H9 (cell line): ENCODE measurements around the gene GLIPR2. TPM values are rescaled to one million over a fixed set of nuclear protein-coding genes. Genes with fewer than 3 reads are reported as not detected.
"Not testable (repeated sequence)": the region's sequence is repeated elsewhere in the genome, so short reads cannot be mapped to it uniquely, and the experiment has no call there.

Source experiments
- DNase-seq: peaks from one replicate; pipeline ENCODE4 v3.0.0-alpha.2; 2017
- H2AFZ ChIP-seq: one replicate; pipeline ENCODE4 v1.6.1; 2013; ENCODE audit warnings: mild to moderate bottlenecking, low read length, control low read depth, moderate library complexity
- H2AK5ac ChIP-seq: 2 replicates; pipeline ENCODE4 v1.6.1; 2013; ENCODE audit warnings: low read length, control low read depth, mixed read lengths; ENCODE audit not compliant: insufficient read length
- H2BK120ac ChIP-seq: one replicate; pipeline ENCODE4 v1.6.1; 2013; ENCODE audit warnings: low read depth, mild to moderate bottlenecking, low read length, control low read depth, inconsistent platforms; ENCODE audit not compliant: poor library complexity, severe bottlenecking
- H2BK12ac ChIP-seq: 2 replicates; pipeline ENCODE4 v1.6.1; 2013; ENCODE audit warnings: low read length, control low read depth, mixed read lengths, low read depth; ENCODE audit not compliant: insufficient read length
- H2BK15ac ChIP-seq: 2 replicates; pipeline ENCODE4 v1.6.1; 2013; ENCODE audit warnings: low read depth, low read length, control low read depth
- H2BK20ac ChIP-seq: one replicate; pipeline ENCODE4 v1.6.1; 2013; ENCODE audit warnings: low read depth, mild to moderate bottlenecking, low read length, control low read depth, inconsistent platforms; ENCODE audit not compliant: poor library complexity, severe bottlenecking
- H2BK5ac ChIP-seq: 2 replicates; pipeline ENCODE4 v1.6.1; 2013; ENCODE audit warnings: low read length, control low read depth, mixed read lengths; ENCODE audit not compliant: insufficient read length
- H3K14ac ChIP-seq: 2 replicates; pipeline ENCODE4 v1.6.1; 2013; ENCODE audit warnings: low read length, control low read depth; ENCODE audit not compliant: insufficient read depth
- H3K18ac ChIP-seq: 2 replicates; pipeline ENCODE4 v1.6.1; 2013; ENCODE audit warnings: low read depth, mild to moderate bottlenecking, mixed read lengths, low read length, control low read depth; ENCODE audit not compliant: insufficient read length
- H3K23ac ChIP-seq: 2 replicates; pipeline ENCODE4 v1.6.1; 2013; ENCODE audit warnings: low read length, control low read depth, mixed read lengths, low read depth; ENCODE audit not compliant: insufficient read length
- H3K23me2 ChIP-seq: 2 replicates; pipeline ENCODE4 v1.6.1; 2013; ENCODE audit warnings: low read depth, mild to moderate bottlenecking, mixed read lengths, low read length, control low read depth; ENCODE audit not compliant: insufficient read length, poor library complexity, severe bottlenecking
- H3K27ac ChIP-seq: 2 replicates; pipeline ENCODE4 v1.5.1; 2013; ENCODE audit warnings: low read length, control low read depth, mixed read lengths, low read depth; ENCODE audit not compliant: insufficient read length
- H3K27me3 ChIP-seq: 2 replicates; pipeline ENCODE4 v1.6.1; 2013; ENCODE audit warnings: low read length, control low read depth, inconsistent platforms; ENCODE audit not compliant: insufficient read depth
- H3K4ac ChIP-seq: 2 replicates; pipeline ENCODE4 v1.6.1; 2013; ENCODE audit warnings: low read depth, mild to moderate bottlenecking, control low read depth, inconsistent platforms, low read length, moderate library complexity
- H3K4me1 ChIP-seq: 2 replicates; pipeline ENCODE4 v1.6.1; 2013; ENCODE audit warnings: low read length, control low read depth, inconsistent platforms; ENCODE audit not compliant: insufficient read depth
- H3K4me2 ChIP-seq: 2 replicates; pipeline ENCODE4 v1.6.1; 2013; ENCODE audit warnings: low read length, control low read depth, mixed read lengths; ENCODE audit not compliant: insufficient read length, insufficient read depth
- H3K56ac ChIP-seq: 2 replicates; pipeline ENCODE4 v1.6.1; 2013; ENCODE audit warnings: low read depth, mild to moderate bottlenecking, mixed read lengths, low read length, control low read depth; ENCODE audit not compliant: insufficient read length
- H3K79me1 ChIP-seq: 2 replicates; pipeline ENCODE4 v1.6.1; 2013; ENCODE audit warnings: low read depth, mild to moderate bottlenecking, moderate library complexity, low read length, control low read depth, inconsistent platforms; ENCODE audit not compliant: insufficient read depth, poor library complexity, severe bottlenecking
- H3K79me2 ChIP-seq: 2 replicates; pipeline ENCODE4 v1.6.1; 2013; ENCODE audit warnings: low read length, control low read depth, inconsistent platforms; ENCODE audit not compliant: insufficient read depth
- H3K9ac ChIP-seq: 2 replicates; pipeline ENCODE4 v1.6.1; 2013; ENCODE audit warnings: low read length, control low read depth, mixed read lengths; ENCODE audit not compliant: insufficient read length; ENCODE audit errors: extremely low read depth
- H3K9me3 ChIP-seq: one replicate; pipeline ENCODE4 v1.6.1; 2013; ENCODE audit warnings: low read depth, low read length, inconsistent platforms; ENCODE audit not compliant: control insufficient read depth
- H3T11ph ChIP-seq: one replicate; pipeline ENCODE4 v1.6.1; 2013; ENCODE audit warnings: mild to moderate bottlenecking, low read length, control low read depth, inconsistent platforms
- H4K20me1 ChIP-seq: one replicate; pipeline ENCODE4 v1.6.1; 2013; ENCODE audit not compliant: control insufficient read depth, insufficient read length, insufficient read depth
- H4K5ac ChIP-seq: 2 replicates; pipeline ENCODE4 v1.6.1; 2013; ENCODE audit warnings: low read depth, mild to moderate bottlenecking, mixed read lengths, low read length, control low read depth; ENCODE audit not compliant: insufficient read length
- H4K8ac ChIP-seq: replicated peaks from 2 replicates; pipeline ENCODE4 v1.6.1; 2013; ENCODE audit warnings: low read length, control low read depth, mixed read lengths, low read depth; ENCODE audit not compliant: insufficient read length
- H4K91ac ChIP-seq: 2 replicates; pipeline ENCODE4 v1.6.1; 2013; ENCODE audit warnings: low read depth, mild to moderate bottlenecking, moderate library complexity, mixed read lengths, low read length, control low read depth; ENCODE audit not compliant: insufficient read length
- H3K27ac Mint-ChIP-seq, 3 experiments: 2 replicates in 2 of 3; 3 replicates in 1 of 3; pipeline ENCODE4 v1.8.0; 2020 to 2021; ENCODE audit warnings: mixed read lengths in 3 of 3, mild to moderate bottlenecking in 1 of 3, moderate library complexity in 1 of 3
- H3K27me3 Mint-ChIP-seq: 2 replicates; pipeline ENCODE4 v1.8.0; 2021; ENCODE audit warnings: low read depth, mild to moderate bottlenecking, moderate library complexity, mixed read lengths
- H3K36me3 Mint-ChIP-seq, 3 experiments: 2 replicates in 2 of 3; 3 replicates in 1 of 3; pipeline ENCODE4 v1.8.0; 2020 to 2021; ENCODE audit warnings: low read depth in 3 of 3, mixed read lengths in 3 of 3; ENCODE audit not compliant: insufficient read depth in 1 of 3
- H3K4me1 Mint-ChIP-seq, 2 experiments: 2 replicates each; pipeline ENCODE4 v1.8.0; 2020; ENCODE audit warnings: mixed read lengths in 2 of 2
- H3K4me3 Mint-ChIP-seq, 2 experiments: 2 replicates in 1 of 2; 3 replicates in 1 of 2; pipeline ENCODE4 v1.8.0; 2020 to 2021; ENCODE audit warnings: mild to moderate bottlenecking in 2 of 2, mixed read lengths in 2 of 2, moderate library complexity in 1 of 2
- H3K9me3 Mint-ChIP-seq, 2 experiments: 2 replicates in 1 of 2; 3 replicates in 1 of 2; pipeline ENCODE4 v1.8.0; 2020; ENCODE audit warnings: mild to moderate bottlenecking in 2 of 2, mixed read lengths in 2 of 2, moderate library complexity in 1 of 2
- WGBS: extraction: QIAGEN DNeasy Blood & Tissue Kit; methylation state at CpG from one replicate; pipeline ENCODE4 v1.1.7; 2013; ENCODE audit warnings: missing lambda C conversion rate, low lambda C conversion rate, mixed read lengths; ENCODE audit not compliant: insufficient read length; ENCODE audit errors: extremely low coverage; 5-methylcytosine and 5-hydroxymethylcytosine counted together
- total RNA-seq: library from RNA; stranded (reverse); gene quantifications from 2 replicates; pipeline ENCODE4 v1.2.1, GENCODE V29; 2021

Gene GLIPR2
- total RNA-seq, 1 experiment from 2014 or later = 10.0 TPM

DNA sequence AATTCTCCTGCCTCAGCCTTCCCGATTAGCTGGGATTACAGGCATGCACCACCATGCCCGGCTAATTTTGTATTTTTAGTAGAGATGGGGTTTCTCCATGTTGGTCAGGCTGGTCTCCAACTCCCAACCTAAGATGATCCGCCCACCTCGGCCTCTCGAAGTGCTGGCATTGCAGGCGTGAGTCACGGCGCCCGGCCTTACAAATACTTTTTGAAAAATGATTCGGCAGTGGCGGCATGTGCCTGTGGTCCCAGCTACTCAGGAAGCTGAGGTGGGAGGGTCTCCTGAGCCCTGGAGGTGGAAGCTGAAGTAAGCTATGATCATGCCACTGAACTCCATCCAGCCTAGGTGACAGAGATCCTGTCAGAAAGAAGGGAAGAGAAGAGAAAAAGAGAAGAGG is 23.6 kb downstream of the GLIPR2 start:
- H3K27me3 Mint-ChIP-seq, H3K56ac ChIP-seq, H2BK15ac ChIP-seq, H3K79me1 ChIP-seq, H2BK5ac ChIP-seq, H2BK120ac ChIP-seq, H3K18ac ChIP-seq, H4K91ac ChIP-seq, H3K4me3 Mint-ChIP-seq, H4K5ac ChIP-seq, H4K8ac ChIP-seq, H3K4ac ChIP-seq, H2BK20ac ChIP-seq, H3K23me2 ChIP-seq, H3K79me2 ChIP-seq, H2BK12ac ChIP-seq, H3K27me3 ChIP-seq, DNase-seq, H3K4me2 ChIP-seq, H4K20me1 ChIP-seq, H2AK5ac ChIP-seq, H2AFZ ChIP-seq, H3T11ph ChIP-seq, H3K9ac ChIP-seq, H3K27ac ChIP-seq, H3K27ac Mint-ChIP-seq, H3K9me3 ChIP-seq, H3K14ac ChIP-seq, H3K23ac ChIP-seq: not testable (repeated sequence)
- no CpG with 5 or more reads among the region's 11 CpGs for WGBS
- peaks cover 16 to 22% of the 10 kb centered on the region in 2 experiments for H3K9me3 Mint-ChIP-seq
- peaks cover 10% of the 10 kb centered on the region for H3K4me1 ChIP-seq
- peaks cover 6 to 29% (median 7%) of the 10 kb centered on the region in 3 experiments; a peak in 5 of 7 replicates for H3K36me3 Mint-ChIP-seq
- peaks cover 35 to 41% of the 10 kb centered on the region in 2 experiments for H3K4me1 Mint-ChIP-seq
